Astrocyte (in vitro differentiated cells and primary cell): Measurements from ENCODE around the gene TACR1.

ENCODE experiments used
- EZH2 ChIP-seq: IDR thresholded peaks from 2 replicates; pipeline ENCODE4 v1.6.1; 2012; ENCODE audit warnings: mild to moderate bottlenecking, low read length, inconsistent platforms; ENCODE audit not compliant: insufficient read depth
- TF ChIP-seq, protein P1 (sequence below): IDR thresholded peaks from 2 replicates; pipeline ENCODE4 v1.5.1; 2011; ENCODE audit warnings: low read depth, mild to moderate bottlenecking, inconsistent platforms, low read length, moderate library complexity; ENCODE audit not compliant: insufficient read depth

DNA sequence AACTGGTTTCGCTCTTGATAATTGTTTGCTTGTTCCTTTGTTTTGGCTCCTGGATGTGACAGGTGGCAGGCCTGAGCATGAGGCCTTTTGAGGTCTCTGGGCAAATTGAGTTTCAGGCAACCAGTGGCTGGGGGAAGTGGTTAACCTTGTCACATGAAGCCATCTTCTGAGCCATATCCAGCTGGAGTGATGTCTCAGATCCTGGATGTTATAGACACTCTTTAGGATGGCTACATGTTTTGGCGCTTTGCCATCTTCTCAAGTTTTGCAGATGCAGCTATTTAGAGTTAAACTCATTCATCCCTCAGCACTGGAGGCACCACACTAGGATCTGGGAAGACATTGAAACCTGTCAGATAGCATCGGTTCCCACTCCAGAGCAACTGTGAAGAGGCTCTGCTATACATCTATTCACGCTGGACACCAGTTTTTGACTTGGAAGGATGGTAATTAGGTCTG lies 25.3 kb upstream of the TACR1 start:
- no peak for TF ChIP-seq EZH2
- TF ChIP-seq, protein P1, sequence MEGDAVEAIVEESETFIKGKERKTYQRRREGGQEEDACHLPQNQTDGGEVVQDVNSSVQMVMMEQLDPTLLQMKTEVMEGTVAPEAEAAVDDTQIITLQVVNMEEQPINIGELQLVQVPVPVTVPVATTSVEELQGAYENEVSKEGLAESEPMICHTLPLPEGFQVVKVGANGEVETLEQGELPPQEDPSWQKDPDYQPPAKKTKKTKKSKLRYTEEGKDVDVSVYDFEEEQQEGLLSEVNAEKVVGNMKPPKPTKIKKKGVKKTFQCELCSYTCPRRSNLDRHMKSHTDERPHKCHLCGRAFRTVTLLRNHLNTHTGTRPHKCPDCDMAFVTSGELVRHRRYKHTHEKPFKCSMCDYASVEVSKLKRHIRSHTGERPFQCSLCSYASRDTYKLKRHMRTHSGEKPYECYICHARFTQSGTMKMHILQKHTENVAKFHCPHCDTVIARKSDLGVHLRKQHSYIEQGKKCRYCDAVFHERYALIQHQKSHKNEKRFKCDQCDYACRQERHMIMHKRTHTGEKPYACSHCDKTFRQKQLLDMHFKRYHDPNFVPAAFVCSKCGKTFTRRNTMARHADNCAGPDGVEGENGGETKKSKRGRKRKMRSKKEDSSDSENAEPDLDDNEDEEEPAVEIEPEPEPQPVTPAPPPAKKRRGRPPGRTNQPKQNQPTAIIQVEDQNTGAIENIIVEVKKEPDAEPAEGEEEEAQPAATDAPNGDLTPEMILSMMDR = no peak
